PC-9 (cell line): ENCODE results near the gene ZNF592. TPM values are rescaled to one million over a fixed set of nuclear protein-coding genes. Genes with fewer than 3 reads are reported as not detected.

ENCODE experiments used
- BruUV-seq: library from RNA; stranded (reverse); fragments of 400-500 nt; replicated peaks from 2 replicates; lab custom pipeline; 2021; lab: Mats Ljungman, UMichigan
- CTCF ChIA-PET: fragments of 300-600 bp; sonication (Branson Sonifier 250); formaldehyde crosslinking; loops from one replicate; lab custom pipeline; 2022; ENCODE audit warnings: antibody characterized with exemption; lab: Charles Lee
- POLR2A ChIA-PET: fragments of 300-600 bp; sonication (Branson Sonifier 250); formaldehyde crosslinking; loops from one replicate; lab custom pipeline; 2022; ENCODE audit warnings: antibody characterized with exemption; ENCODE audit not compliant: unreplicated experiment; lab: Charles Lee
- DNase-seq, 2 experiments: peaks; one replicate each; pipeline versions ENCODE4 v3.0.0 to v3.0.0-alpha.2; 2015 to 2022; ENCODE audit warnings: mixed read lengths in 1 of 2
- H2AFZ ChIP-seq: fragments of 200-600 bp; sonication (generic); 2 replicates; pipeline ENCODE4 v1.8.1; 2017; ENCODE audit warnings: antibody characterized with exemption
- H3F3A ChIP-seq: fragments of 200-600 bp; sonication (generic); 2 replicates; pipeline ENCODE4 v1.8.1; 2017; ENCODE audit warnings: antibody characterized with exemption, mild to moderate bottlenecking, low read depth; ENCODE audit not compliant: insufficient read depth
- H3K27ac ChIP-seq: fragments of 200-600 bp; sonication (generic); 2 replicates; pipeline ENCODE4 v1.6.1; 2016; ENCODE audit warnings: mixed run types
- H3K27me3 ChIP-seq: fragments of 200-600 bp; sonication (generic); 2 replicates; pipeline ENCODE4 v1.6.1; 2016; ENCODE audit warnings: low read depth, mixed run types; ENCODE audit not compliant: insufficient read depth
- H3K36me3 ChIP-seq: fragments of 200-600 bp; sonication (generic); 2 replicates; pipeline ENCODE4 v1.6.1; 2016; ENCODE audit warnings: low read depth, mixed run types
- H3K4me1 ChIP-seq: fragments of 200-600 bp; sonication (generic); replicated peaks from 2 replicates; pipeline ENCODE4 v1.6.1; 2016; ENCODE audit warnings: mixed run types; ENCODE audit not compliant: insufficient read depth
- H3K4me2 ChIP-seq: fragments of 200-600 bp; sonication (generic); 2 replicates; pipeline ENCODE4 v1.6.1; 2017; ENCODE audit warnings: mixed run types
- H3K4me3 ChIP-seq: fragments of 200-600 bp; sonication (generic); 2 replicates; pipeline ENCODE4 v1.6.1; 2016; ENCODE audit warnings: mixed run types
- H3K79me2 ChIP-seq: fragments of 200-600 bp; sonication (generic); 2 replicates; pipeline ENCODE4 v1.6.1; 2017; ENCODE audit warnings: low read depth, mixed run types
- H3K9me2 ChIP-seq: fragments of 200-600 bp; sonication (generic); 2 replicates; pipeline ENCODE4 v1.8.1; 2017; ENCODE audit warnings: mild to moderate bottlenecking; ENCODE audit not compliant: insufficient read depth
- H3K9me3 ChIP-seq: fragments of 200-600 bp; sonication (generic); 2 replicates; pipeline ENCODE4 v1.8.1; 2016; ENCODE audit warnings: low read depth; ENCODE audit not compliant: insufficient read depth
- H4K20me1 ChIP-seq: fragments of 200-600 bp; sonication (generic); 2 replicates; pipeline ENCODE4 v1.8.1; 2017; ENCODE audit not compliant: insufficient read depth
- EZH2 ChIP-seq: fragments of 200-600 bp; sonication (generic); IDR thresholded peaks from 2 replicates; pipeline ENCODE4 v1.8.0; 2017; ENCODE audit warnings: antibody characterized with exemption, low read depth
- intact Hi-C: fragments of 100-400 bp; cut with micrococcal nuclease; formaldehyde crosslinking; loops from one replicate; pipeline ENCODE4 v1.10.0; 2022; ENCODE audit not compliant: unreplicated experiment
- total RNA-seq: library from RNA; stranded (reverse); gene quantifications from 2 replicates; pipeline ENCODE4 v1.2.3, GENCODE V29; 2021
- TF ChIP-seq, protein P1 (sequence below): fragments of 200-600 bp; sonication (generic); conservative IDR thresholded peaks from 2 replicates; pipeline ENCODE4 v1.6.1; 2017; ENCODE audit warnings: mixed run types, antibody characterized with exemption, mild to moderate bottlenecking, moderate library complexity

ZNF592 gene
- total RNA-seq, 1 experiment from 2014 or later = 27.5 TPM

DNA sequence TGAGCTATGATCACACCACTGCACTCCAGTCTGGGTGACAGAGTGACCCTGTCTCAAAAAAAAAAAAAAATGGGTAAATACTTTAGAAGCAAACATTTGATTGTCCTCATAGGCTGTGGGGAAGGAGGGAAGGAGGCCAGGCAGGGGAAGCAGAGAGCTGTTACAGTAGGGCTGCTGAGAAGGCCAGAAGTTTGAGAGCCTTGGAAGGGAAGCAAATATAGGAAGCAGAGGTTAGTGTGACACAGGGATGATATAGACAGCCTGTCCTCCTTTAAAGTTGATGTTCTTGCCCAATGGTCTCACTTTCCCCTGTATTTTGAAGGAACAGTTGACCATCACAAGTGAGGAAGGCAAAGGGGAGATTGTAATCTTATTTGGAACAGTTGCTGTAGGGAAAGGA, 63.4 kb downstream of the ZNF592 start:
- H3K79me2 ChIP-seq = no peaks in the 10 kb centered on the region
- no peak overlapping the region for H2AFZ ChIP-seq
- no peak overlapping the region for H3K4me3 ChIP-seq
- no peaks in the 10 kb centered on the region for H3K27me3 ChIP-seq
- H4K20me1 ChIP-seq = no peaks in the 10 kb centered on the region
- H3K4me2 ChIP-seq = no peak overlapping the region
- ChIA-PET CTCF (no interaction called here), POLR2A (interaction anchor here (0.6 kb wide), 1 partner anchor 120 kb away, joined by 6 read pairs; no protein-coding TSS in a partner anchor)
- H3K9me3 ChIP-seq = no peaks in the 10 kb centered on the region
- H3K36me3 ChIP-seq = no peaks in the 10 kb centered on the region
- TF ChIP-seq EZH2 = no peak
- TF ChIP-seq, protein P1, sequence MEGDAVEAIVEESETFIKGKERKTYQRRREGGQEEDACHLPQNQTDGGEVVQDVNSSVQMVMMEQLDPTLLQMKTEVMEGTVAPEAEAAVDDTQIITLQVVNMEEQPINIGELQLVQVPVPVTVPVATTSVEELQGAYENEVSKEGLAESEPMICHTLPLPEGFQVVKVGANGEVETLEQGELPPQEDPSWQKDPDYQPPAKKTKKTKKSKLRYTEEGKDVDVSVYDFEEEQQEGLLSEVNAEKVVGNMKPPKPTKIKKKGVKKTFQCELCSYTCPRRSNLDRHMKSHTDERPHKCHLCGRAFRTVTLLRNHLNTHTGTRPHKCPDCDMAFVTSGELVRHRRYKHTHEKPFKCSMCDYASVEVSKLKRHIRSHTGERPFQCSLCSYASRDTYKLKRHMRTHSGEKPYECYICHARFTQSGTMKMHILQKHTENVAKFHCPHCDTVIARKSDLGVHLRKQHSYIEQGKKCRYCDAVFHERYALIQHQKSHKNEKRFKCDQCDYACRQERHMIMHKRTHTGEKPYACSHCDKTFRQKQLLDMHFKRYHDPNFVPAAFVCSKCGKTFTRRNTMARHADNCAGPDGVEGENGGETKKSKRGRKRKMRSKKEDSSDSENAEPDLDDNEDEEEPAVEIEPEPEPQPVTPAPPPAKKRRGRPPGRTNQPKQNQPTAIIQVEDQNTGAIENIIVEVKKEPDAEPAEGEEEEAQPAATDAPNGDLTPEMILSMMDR = no peak
- intact Hi-C loops = no loop called here
- no peak for DNase-seq
- H3K27ac ChIP-seq = no peak overlapping the region
- peaks cover 10% of the 10 kb centered on the region; the same call in 1 of the 2 replicates for H3F3A ChIP-seq
- 0 out of 2 replicates have a peak, but pooled peaks cover 8% of the 10 kb centered on the region for H3K4me1 ChIP-seq
- no peaks in the 10 kb centered on the region for H3K9me2 ChIP-seq
- no TSS peak for BruUV-seq

DNA sequence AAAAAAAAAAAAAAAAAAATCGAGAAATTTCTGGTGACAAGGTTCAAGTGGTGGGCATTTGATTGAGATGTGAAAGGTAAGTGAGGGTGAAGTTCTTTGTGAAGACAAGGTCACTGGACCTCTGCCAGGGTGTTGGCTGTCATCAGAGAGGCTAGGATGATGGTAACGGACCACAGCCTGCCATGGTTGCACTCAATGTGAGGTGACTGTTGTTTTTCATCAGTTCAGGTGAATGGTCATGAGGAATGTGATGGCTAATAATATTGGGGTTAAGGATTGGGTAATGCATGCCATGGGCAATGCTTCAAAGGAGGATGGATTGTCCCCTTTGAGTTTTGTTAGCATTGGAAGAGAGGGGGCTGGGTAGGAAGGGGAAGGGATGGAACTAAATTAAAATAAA, 64.5 kb downstream of the ZNF592 start:
- TF ChIP-seq, protein P1 = no peak
- no peak for TF ChIP-seq EZH2
- Histone ChIP-seq H3F3A (peaks cover 6% of the 10 kb centered on the region; the same call in 1 of the 2 replicates), H4K20me1 (no peaks in the 10 kb centered on the region), H3K36me3 (no peaks in the 10 kb centered on the region), H3K4me3 (no peak overlapping the region), H3K27me3 (no peaks in the 10 kb centered on the region), H3K4me1 (0 out of 2 replicates have a peak, but pooled peaks cover under 1% of the 10 kb centered on the region), H3K79me2 (no peaks in the 10 kb centered on the region), H3K4me2 (no peak overlapping the region), H3K9me2 (no peaks in the 10 kb centered on the region), H3K27ac (no peak overlapping the region), H3K9me3 (no peaks in the 10 kb centered on the region), H2AFZ (no peak overlapping the region)
- ChIA-PET CTCF (interaction anchor here (0.6 kb wide), 1 partner anchor 177 kb away, joined by 7 read pairs; no protein-coding TSS in a partner anchor), POLR2A (no interaction called here)
- no peak for DNase-seq
- no TSS peak for BruUV-seq
- intact Hi-C loops = no loop called here

DNA sequence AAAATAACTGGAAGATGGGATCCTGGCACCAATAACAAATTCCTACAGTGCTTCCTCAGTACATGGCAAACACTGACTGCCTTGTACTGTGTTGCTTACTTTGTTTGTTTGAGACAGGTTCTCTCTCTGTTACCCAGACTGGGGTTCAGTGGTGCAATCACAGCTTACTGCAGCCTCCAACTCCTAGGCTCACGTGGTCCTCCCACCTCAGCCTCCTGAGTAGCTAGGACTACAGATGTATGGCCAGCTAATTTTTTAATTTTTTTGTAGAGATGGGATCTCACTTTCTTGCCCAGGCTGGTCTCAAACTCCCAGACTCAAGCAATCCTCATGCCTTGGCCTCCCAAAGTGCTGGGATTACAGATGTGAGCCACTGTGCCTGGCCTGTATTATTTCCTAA, 65.0 kb downstream of the ZNF592 start:
- no TSS peak for BruUV-seq
- ChIA-PET POLR2A (no interaction called here), CTCF (interaction anchor here (0.6 kb wide), 1 partner anchor 178 kb away, joined by 7 read pairs; no protein-coding TSS in a partner anchor)
- Histone ChIP-seq H3K9me3 (no peaks in the 10 kb centered on the region), H3K36me3 (no peaks in the 10 kb centered on the region), H3K27me3 (no peaks in the 10 kb centered on the region), H3K4me2 (no peak overlapping the region), H3K9me2 (no peaks in the 10 kb centered on the region), H2AFZ (no peak overlapping the region), H3K4me1 (peaks cover 7% of the 10 kb centered on the region), H3K79me2 (no peaks in the 10 kb centered on the region), H3K27ac (no peak overlapping the region), H3F3A (peaks cover 6% of the 10 kb centered on the region; the same call in 1 of the 2 replicates), H4K20me1 (no peaks in the 10 kb centered on the region), H3K4me3 (no peak overlapping the region)
- no peak for DNase-seq
- TF ChIP-seq, protein P1 = no peak
- no peak for TF ChIP-seq EZH2
- intact Hi-C loops = no loop called here
